ENCODE results near the gene CABP2. TPM values are rescaled to one million over a fixed set of nuclear protein-coding genes. Genes with fewer than 3 reads are reported as not detected.

Gene CABP2
- total RNA-seq, 1 experiment from 2014 or later = not detected

GRCh38 chr11:67497656-67498291 is 25.5 kb downstream of the CABP2 start:
- H3K4me3 Mint-ChIP-seq (ENCODE audit: low read depth, unreplicated experiment) = no peak overlapping the region
- H3K36me3 Mint-ChIP-seq (ENCODE audit: insufficient read depth, unreplicated experiment) = peaks cover 54% of the 10 kb centered on the region
- CTCF ChIA-PET = no interaction called here
- no peak for DNase-seq
- no peaks in the 10 kb centered on the region for H3K9me3 Mint-ChIP-seq (ENCODE audit: low read depth, unreplicated experiment)
- H3K27ac Mint-ChIP-seq (ENCODE audit: unreplicated experiment) = peak overlapping the region; percentile 27
- intact Hi-C loops (cut with micrococcal nuclease; ENCODE audit: unreplicated experiment) = no loop called here
- BruUV-seq (replicated peaks) = no TSS peak
- H3K4me1 Mint-ChIP-seq (ENCODE audit: low read depth, unreplicated experiment) = no peaks in the 10 kb centered on the region
- H3K27me3 Mint-ChIP-seq (ENCODE audit: unreplicated experiment) = no peaks in the 10 kb centered on the region
- TF ChIP-seq CTCF (IDR thresholded peaks at IDR 0.05; ENCODE audit: unreplicated experiment) = no peak

- intact Hi-C loops (cut with micrococcal nuclease; ENCODE audit: unreplicated experiment) = no loop called here
- no peak overlapping the region for H3K27ac Mint-ChIP-seq (ENCODE audit: unreplicated experiment)
These were observed 27.1 kb downstream of the CABP2 start for GRCh38 chr11:67496113-67496512.

GRCh38 chr11:67495234-67496005 is 27.8 kb downstream of the CABP2 start:
- Mint-ChIP-seq H3K9me3 (ENCODE audit: low read depth, unreplicated experiment) (no peaks in the 10 kb centered on the region), H3K36me3 (ENCODE audit: insufficient read depth, unreplicated experiment) (peaks cover 63% of the 10 kb centered on the region)
- CTCF ChIA-PET = interaction anchor here (0.5 kb wide), 1 partner anchor 13 kb away, joined by 4 read pairs; the partner anchor contains the start of gene AIP

More at GRCh38 chr11:67496113-67496512, 27.1 kb downstream of the CABP2 start:
- Mint-ChIP-seq H3K36me3 (ENCODE audit: insufficient read depth, unreplicated experiment) (peaks cover 63% of the 10 kb centered on the region), H3K9me3 (ENCODE audit: low read depth, unreplicated experiment) (no peaks in the 10 kb centered on the region), H3K4me3 (ENCODE audit: low read depth, unreplicated experiment) (no peak overlapping the region), H3K4me1 (ENCODE audit: low read depth, unreplicated experiment) (no peaks in the 10 kb centered on the region), H3K27me3 (ENCODE audit: unreplicated experiment) (no peaks in the 10 kb centered on the region)
- CTCF ChIA-PET = no interaction called here
- BruUV-seq (replicated peaks) = no TSS peak
- DNase-seq = no peak
- TF ChIP-seq CTCF (IDR thresholded peaks at IDR 0.05; ENCODE audit: unreplicated experiment) = no peak

More at GRCh38 chr11:67495234-67496005, 27.8 kb downstream of the CABP2 start:
- no peaks in the 10 kb centered on the region for H3K4me1 Mint-ChIP-seq (ENCODE audit: low read depth, unreplicated experiment)
- no TSS peak for BruUV-seq (replicated peaks)
- no peak overlapping the region for H3K27ac Mint-ChIP-seq (ENCODE audit: unreplicated experiment)
- no peak for DNase-seq
- no peak for TF ChIP-seq CTCF (IDR thresholded peaks at IDR 0.05; ENCODE audit: unreplicated experiment)
- no peak overlapping the region for H3K4me3 Mint-ChIP-seq (ENCODE audit: low read depth, unreplicated experiment)
- no peaks in the 10 kb centered on the region for H3K27me3 Mint-ChIP-seq (ENCODE audit: unreplicated experiment)
- intact Hi-C loops (cut with micrococcal nuclease; ENCODE audit: unreplicated experiment) = no loop called here
